ENCODE data around the gene EXTL1.
"Not testable (repeated sequence)": the region's sequence is repeated elsewhere in the genome, so short reads cannot be mapped to it uniquely, and the experiment has no call there.

EXTL1 gene, protein sequence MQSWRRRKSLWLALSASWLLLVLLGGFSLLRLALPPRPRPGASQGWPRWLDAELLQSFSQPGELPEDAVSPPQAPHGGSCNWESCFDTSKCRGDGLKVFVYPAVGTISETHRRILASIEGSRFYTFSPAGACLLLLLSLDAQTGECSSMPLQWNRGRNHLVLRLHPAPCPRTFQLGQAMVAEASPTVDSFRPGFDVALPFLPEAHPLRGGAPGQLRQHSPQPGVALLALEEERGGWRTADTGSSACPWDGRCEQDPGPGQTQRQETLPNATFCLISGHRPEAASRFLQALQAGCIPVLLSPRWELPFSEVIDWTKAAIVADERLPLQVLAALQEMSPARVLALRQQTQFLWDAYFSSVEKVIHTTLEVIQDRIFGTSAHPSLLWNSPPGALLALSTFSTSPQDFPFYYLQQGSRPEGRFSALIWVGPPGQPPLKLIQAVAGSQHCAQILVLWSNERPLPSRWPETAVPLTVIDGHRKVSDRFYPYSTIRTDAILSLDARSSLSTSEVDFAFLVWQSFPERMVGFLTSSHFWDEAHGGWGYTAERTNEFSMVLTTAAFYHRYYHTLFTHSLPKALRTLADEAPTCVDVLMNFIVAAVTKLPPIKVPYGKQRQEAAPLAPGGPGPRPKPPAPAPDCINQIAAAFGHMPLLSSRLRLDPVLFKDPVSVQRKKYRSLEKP

DNA sequence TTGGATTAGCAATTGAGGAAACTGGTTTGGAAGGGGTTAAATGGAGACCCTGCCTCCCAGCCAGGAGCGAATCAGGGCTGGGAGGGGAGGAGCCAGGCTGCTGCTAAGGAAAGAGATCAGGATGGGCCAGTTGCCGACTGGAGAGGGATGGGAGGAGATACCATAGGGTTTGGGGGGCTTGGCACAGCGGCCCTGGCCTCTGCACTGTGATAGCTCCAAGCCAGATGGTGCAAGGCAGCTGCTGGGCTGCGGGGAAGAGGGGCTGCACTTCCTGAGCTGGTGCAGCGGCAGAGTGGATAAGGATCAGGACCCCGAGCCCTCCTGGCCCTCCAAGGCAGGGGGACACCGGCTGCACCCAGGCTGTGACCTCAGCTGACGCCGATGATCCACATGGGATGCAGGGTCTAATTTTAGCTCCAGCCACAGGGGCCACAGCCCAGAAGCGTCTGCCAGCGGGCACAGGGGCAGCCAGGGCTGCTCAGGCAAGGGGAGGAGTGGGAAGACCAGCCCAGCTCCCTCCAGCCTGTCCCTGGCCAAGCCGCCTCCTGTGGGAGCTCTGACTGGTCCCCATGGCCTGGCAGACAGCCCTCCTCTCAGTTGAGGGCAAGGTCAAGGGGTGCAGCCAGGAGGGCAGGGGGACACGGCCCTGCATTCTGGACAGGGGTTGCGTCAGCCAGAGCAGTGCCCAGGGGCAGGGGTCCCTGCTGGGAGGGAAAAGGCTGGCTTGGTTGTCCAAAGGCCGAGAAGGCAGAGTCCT, at the start of gene EXTL1:
TSS of gene EXTL1 (plus strand) at position 129 of the 757 bp plus-strand sequence. CDS start 872 bp downstream, outside the sequence.
- no peak for DNase-seq (ENCODE audit: low spot score)

DNA sequence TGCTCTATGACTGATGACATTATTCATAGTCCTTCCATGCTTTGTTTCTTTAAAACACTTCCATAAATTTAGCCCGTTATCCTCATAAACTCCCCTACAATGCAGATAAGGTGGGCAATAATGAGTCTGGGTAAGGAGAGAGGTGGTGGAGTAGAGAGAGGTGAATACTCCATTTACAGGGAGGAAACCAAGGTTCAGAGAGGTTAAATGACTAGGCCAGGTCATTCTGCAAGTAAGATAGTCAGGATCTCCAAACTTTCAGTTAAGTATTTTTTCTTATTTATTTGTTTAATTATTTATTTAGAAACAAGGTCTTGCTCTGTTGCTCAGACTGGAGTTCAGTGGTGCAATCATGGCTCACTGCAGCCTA, 49.8 kb upstream of the EXTL1 start:
- no peak for DNase-seq (ENCODE audit: low spot score)

DNA sequence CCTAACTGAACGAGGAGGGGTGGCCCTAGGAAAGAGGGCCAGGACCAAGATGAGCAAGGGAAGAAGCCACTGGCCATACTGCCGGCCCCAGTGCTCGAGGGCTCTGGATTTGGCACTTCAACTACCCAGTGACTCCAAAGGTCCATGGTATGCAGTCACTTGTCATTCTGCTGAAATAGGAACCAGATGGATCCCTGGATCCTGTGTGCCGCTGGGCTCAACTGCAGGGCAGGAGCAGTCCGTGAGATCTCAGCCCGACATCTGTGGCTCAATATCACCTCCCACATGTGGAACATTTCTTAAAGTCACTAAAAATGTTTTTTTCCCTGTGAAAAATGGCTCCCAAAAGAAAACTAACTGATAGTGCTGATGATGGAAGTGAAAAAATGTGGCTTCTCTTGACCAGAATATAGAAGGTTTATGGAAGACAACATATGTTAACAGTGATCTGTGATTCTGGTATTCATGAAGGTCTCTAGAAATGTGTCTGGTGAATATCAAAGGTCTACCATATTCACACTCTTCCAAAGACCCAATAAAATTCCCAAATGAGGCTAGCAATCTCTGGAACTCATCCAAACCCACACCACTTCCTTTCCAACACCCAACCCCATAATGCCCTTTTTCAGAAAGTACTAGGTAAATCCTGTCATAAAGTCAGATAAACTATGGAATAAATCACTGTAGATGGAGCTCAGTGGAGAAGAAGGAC, 47.8 kb upstream of the EXTL1 start:
- peak; percentile 26 for DNase-seq (ENCODE audit: low spot score)

DNA sequence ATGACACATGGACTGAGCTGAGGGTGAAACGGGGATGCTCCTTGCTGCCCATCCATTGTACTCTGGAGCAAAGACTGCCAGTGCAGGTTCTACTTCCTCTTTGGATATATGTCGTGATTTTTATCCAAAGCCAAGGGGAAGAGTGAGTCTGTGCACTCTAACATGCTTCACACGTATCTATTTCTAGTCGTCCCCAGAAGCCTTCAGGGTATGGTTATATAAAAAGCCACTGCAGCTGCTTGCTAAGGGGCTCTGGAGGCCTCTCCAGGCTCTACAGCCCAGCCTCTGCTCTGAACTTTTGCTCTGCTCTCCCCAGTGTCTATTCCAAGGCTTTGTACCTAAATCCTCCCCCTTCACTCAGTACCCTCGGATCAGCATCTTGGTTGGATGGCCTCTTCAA, 43.8 kb upstream of the EXTL1 start:
- DNase-seq (ENCODE audit: low spot score), result no peak

DNA sequence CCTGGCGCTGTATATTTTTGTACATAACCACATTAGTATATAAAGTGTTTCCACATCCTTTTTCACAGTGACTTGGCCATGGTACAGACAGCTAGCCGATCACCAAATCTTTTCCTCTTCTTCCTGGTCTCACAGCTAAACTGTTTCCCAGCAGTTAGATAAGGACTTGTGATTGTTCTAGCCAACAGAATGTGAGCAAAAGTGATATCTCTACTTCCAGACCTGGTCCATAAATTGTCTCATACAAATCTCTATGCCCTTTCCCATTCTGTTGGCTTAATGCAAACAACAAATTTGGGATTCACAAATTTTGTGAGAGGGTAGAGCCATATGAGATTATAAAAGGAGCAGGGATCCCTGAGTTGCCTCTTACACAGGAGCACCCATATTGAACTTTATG, 43.2 kb upstream of the EXTL1 start:
- no peak for DNase-seq (ENCODE audit: low spot score)

DNA sequence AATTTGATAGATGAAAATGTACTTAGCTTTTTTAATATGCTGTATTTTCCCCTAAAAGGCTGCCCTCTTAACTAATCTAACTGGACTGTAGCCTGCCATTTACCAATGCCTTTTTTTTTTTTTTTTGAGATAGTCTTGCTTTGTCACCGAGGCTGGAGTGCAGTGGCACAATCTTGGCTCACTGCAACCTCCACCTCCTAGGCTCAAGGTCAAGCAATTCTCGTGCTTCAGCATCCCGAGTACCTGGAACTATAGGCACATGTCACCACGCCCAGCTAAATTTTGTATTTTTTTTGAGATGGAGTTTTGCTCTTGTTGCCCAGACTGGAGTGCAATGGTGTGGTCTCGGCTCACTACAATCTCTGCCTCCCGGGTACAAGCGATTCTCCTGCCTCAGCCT, 42.4 kb upstream of the EXTL1 start:
- DNase-seq (ENCODE audit: low spot score), result no peak

DNA sequence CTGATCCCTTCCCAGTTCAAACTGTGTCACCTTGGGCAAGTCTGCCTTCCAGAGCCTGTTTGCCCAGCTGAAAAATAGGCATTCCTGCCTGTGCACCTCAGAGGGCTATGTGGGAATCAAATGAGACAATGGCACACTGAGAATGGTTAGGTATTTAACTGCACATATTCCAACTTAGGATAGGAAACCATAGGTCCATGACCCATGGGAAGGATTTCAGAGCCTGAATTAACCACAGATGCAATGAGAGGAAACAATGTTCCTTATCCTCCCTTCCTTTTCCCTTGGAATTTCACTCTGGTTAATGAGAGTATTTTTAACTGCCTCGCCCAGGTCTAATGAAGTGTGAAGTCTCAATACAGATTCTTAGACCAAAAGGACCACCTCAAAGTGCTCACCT, 36.4 kb upstream of the EXTL1 start:
- DNase-seq (ENCODE audit: low spot score), result no peak

DNA sequence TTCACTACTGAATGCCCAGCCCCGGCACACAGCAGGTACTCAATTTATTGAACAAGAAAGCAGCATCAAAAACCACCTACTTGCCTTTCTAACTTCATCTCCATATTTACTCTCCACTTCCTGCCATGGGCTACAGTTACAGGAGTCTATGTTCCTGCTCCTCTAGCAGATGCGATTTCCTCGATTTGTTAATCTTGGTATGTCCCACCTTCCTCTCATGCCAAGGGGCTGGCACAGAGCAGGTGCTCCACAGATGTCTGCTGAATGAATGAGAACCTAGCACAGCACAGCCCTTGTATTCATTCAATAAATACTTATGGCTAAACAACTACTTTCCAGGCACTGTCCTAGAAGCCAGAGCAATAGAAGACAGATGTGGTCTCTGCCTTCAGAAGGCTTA, 35.9 kb upstream of the EXTL1 start:
- no peak for DNase-seq (ENCODE audit: low spot score)

DNA sequence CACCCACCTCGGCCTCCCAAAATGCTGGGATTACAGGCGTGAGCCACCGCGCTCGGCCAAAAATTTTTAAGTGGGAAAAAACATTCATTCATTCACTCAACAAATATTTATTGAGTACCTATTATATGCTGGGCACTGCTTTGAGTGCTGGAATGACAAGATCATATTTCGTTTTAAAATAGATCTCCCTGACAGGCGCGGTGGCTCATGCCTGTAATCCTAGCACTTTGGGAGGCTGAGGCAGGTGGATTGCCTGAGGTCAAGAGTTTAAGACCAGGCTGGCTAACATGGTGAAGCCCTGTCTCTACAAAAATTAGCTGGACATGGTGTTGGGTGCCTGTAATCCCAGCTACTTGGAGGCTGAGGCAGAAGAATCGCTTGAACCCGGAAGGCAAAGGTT, 34.8 kb upstream of the EXTL1 start:
- DNase-seq (ENCODE audit: low spot score), result not testable (repeated sequence)

DNA sequence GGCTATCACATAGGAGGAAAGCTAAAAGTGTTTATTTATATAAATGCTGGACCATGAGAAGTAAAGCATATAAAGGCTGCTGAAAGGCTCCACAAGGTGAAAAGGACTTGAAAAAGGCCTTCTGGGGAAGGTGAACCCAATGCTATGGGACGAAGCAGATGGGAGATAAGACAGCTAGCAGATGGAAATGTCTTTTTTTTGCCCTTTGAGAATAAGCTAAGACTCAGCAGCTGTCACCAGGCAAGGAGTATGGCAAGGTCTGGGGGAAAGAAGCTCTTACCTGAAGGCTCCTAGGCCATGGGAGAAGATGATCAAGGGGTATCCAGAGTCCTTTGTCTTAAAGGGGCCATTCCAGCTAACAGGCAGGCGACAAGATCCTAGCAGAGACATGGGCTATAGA, 33.6 kb upstream of the EXTL1 start:
- no peak for DNase-seq (ENCODE audit: low spot score)

DNA sequence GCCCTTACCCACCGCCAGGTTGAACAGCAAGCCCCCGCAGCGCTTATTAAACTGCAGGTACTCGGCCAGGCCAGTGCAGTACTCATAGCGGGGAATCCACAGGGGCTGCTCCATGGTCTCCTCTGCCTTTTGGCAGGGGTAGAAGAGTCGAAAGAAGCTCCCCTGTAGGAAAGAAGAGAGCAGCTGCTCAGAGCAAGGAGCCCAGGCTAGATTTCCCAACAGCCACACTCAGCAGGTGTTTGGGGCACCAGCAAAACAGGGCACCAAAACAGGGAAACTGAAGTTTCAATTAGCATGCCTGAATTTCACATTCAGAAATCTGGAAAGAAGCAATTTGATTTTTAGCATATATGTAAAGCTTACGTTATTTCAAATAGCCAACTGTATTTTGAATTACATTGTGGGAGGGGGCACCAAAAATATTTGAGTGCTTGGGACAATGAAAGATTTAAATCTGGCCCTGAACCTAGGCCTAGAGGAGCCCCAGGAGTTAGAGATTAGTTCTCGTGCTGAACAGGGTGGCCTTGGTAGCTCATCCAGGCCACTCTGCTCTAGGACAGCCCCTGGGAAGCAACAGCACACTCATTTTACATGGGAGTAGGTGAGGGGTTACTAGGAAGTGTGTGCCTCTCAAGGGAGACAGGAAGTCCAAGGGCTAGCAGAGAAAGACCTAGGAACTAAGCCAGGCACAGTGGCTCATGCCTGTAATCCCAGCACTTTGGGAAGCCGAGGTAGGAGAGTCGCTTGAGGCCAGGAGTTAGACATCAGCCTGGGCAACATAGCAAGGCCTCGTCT, 31.9 kb upstream of the EXTL1 start:
- no peak for DNase-seq (ENCODE audit: low spot score)

DNA sequence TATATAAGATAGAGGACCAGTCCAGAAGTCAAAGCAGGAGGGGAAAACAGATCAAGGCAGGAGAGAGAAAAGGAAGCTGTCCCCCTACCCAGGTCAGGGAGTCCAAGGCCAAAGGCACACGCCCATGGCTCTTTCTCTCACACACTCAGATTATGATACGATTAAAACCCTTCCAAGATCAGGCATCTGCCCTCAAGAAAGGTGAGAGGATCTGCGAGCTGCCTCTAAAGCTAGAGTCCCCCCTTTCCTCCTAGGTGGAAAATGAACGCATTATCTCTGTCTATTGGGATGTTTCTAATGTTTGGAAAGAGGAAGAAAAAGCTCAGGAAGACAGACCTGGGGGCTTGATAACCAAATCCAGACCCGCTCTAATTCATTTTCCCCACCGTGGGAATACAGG, 31.3 kb upstream of the EXTL1 start:
- no peak for DNase-seq (ENCODE audit: low spot score)

DNA sequence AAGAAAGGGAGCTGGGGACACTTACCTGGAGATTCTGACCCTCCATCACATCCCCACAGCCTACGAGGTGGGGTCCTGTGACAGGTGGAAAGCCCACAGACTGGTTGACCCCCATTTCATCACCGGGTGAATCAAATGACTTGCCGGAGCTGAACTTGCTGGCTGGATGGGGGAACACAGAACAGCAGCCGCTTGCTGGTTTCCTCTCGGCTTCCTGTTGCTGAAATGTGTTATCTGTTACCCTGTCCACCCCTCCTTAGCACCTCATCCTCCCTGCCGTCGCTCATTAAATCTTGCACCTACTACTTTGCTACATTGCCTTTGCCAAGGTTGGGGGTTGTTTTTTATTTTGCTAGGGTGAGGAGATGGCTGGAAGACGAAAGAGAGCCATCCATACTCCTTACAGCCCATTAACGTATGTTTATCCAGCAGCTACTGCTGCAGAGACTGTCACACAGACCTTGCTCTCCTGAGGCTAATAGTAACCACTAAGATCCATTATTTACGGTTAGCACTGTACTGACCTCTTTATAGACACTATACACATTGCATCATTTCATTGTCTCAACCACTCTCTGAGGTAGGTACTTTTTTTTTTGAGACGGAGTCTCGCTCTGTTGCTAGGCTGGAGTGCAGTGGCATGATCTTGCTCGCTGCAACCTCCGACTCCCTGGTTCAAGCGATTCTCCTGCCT, 30.7 kb upstream of the EXTL1 start:
- DNase-seq (ENCODE audit: low spot score), result no peak

DNA sequence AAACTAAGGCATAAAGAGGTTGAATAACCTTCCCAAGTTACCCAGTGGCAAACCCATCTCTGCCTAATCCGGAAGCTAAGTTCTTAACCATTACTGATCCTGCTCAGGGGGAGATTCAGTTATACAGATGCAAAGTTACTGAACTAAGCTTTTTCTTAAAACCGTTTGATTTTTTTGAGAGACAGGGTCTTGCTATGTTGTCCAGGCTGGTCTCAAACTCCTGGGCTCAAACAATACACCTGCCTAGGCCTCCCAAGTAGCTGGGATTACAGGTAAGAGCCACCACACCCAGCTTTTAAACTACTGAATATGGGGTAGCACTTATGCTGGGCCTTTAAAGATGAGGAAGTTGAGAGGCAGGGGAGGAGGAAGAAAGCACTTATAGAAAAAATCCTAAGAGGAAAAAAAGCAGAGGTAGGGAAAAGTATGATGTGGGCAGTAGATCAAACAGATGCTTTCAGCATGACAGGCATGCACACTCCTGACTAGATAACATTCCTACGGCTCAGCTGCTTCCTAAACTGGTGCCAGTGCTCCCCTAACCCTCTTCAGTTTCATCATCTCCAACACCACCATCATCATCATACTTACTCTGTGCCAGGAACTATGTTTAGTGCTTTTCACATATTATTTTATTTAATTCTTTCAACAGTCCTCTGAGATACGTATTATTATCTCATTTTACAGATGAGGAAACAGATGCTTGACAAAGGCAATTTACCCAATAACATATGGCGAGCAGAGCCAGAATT, 29.5 kb upstream of the EXTL1 start:
- DNase-seq (ENCODE audit: low spot score), result no peak

DNA sequence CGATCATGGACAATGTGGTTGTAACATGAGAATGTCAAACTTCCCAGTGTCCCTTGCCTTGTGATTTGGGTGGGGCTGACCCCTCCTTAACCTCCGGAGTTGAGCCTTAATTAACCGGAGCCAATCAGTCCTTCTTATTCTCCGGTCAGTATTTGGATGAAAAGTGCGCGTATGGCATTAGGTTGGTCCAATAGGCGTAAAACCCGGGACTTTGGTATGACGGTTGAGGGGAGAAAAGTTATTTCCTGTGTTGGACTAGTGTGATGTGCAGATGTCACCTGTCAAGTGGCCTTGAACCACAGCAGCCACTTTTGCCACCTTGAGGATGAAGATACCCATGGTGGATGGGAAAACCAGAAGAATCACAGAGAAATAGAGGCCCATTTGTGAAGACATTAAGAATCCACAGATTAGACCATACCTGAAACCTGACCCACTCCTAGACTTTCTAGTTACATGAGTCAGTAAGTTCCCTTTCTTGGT, 28.8 kb upstream of the EXTL1 start:
- DNase-seq (ENCODE audit: low spot score), result no peak

DNA sequence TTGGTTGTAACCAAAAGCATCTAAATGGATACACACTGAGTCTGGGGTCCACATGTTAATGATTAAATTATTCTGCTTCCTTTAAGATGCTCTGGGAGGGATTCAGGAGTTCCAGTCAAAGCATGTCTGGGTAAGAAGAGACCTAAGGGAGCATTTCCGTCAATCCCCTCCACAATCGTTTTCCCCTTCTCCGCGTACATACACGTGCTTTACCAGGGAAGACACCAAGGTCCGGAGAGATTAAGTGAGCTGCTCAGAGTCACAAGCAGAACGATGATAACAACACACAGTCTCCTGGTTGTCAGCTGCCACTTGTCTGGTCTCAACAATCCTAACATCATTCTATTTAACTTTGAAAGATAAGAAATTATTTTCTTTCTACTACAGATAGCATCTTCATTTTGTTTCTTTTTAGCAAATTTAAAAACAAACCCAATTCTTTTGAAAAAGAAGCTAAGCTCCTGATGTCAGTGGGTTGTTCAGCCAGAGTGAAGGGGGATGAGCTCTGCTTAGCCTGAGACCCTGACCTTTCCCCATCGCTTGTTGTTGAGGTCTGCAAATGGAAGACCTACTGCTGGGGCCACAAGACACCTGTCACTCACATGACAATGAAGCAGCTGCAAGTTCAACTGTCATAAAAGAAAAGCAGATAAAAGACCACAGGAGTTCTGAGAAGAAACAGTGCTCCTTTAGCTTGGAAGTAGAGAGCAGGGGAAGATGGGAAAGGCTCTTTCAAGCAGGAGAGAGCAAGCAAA, 28.2 kb upstream of the EXTL1 start:
- no peak for DNase-seq (ENCODE audit: low spot score)

DNA sequence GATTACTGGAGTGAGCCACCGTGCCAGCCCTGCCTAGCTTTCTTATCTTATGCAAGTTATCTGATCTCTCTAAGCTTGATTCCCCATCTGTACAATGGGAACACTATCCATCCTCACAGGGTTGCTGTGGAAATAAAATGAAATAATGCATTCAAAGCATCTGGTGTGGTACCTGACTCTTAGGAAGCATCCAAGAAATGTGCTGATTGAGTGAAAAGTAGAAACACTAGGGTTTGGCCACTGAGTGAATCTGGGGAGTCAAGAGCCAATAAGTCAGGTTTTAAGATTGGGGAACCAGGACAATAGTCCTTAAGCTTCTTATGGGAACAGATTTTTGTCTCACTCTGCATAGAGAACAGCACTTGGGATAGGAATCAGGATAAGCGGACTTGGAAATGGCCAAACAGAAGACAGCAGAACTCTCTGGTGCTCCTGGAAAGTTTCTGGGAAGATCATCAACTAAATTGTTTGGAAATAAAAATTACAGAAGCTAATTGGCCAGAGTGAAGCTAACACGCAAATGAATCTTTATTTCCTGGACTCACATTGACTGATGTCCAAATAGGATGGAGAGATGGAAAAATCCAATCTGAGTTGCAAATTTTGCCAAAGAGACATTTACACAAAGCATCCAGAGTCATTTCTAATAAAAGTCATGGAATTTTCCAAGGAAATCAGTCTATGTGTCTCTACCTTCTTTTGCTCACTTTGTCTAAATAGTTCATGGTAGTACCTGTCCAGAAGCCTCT, 27.0 kb upstream of the EXTL1 start:
- DNase-seq (ENCODE audit: low spot score), result no peak

Measured in LoVo (cell line).